COLO829 (cell line): ENCODE measurements around the gene OLIG3.

ENCODE experiments used
- DNase-seq: peaks from one replicate; pipeline ENCODE4 v3.0.0; 2012; ENCODE audit warnings: low spot score

Gene OLIG3

DNA sequence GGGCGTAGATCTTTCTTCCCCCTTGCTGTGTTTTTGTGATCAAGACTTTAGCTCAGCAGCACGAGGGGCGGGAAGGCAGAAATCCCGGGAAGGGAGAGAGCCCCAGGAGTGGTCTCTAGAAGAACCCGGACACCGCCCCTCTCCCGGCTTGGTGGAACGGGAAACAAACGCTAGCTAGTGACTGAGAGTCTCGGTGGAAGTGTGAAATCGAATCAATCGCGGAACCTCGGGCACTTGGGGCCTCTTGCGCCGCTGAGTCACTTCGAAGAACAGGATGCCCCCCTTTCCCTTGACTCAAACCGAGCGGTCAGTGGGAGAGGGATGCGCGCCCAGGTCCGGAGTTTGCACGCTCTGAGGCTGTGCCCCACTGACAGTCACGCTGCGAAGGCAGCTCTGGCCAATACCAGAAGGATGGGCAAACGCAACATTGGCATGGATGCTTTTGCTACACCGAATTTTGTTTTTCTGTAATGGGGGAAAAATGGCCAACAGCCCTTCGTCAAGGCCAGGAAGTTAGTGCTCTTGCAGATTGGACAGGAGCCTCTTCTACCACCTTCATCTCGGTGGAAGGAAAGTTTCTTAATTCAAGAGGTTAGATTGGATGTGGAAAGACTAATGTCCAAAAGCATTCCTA lies 1.6 kb upstream of the OLIG3 start:
- no peak for DNase-seq

GRCh38 chr6:137494988-137495702 lies 951 bp upstream of the OLIG3 start:
- no peak for DNase-seq

GRCh38 chr6:137493218-137494038 lies 766 bp downstream of the OLIG3 start:
- DNase-seq: no peak

GRCh38 chr6:137492289-137493217 lies 1.6 kb downstream of the OLIG3 start:
- no peak for DNase-seq

GRCh38 chr6:137491478-137491877 lies 2.7 kb downstream of the OLIG3 start:
- DNase-seq: no peak

GRCh38 chr6:137490961-137491360 lies 3.2 kb downstream of the OLIG3 start:
- DNase-seq: no peak

GRCh38 chr6:137490006-137490905 lies 3.9 kb downstream of the OLIG3 start:
- no peak for DNase-seq

DNA sequence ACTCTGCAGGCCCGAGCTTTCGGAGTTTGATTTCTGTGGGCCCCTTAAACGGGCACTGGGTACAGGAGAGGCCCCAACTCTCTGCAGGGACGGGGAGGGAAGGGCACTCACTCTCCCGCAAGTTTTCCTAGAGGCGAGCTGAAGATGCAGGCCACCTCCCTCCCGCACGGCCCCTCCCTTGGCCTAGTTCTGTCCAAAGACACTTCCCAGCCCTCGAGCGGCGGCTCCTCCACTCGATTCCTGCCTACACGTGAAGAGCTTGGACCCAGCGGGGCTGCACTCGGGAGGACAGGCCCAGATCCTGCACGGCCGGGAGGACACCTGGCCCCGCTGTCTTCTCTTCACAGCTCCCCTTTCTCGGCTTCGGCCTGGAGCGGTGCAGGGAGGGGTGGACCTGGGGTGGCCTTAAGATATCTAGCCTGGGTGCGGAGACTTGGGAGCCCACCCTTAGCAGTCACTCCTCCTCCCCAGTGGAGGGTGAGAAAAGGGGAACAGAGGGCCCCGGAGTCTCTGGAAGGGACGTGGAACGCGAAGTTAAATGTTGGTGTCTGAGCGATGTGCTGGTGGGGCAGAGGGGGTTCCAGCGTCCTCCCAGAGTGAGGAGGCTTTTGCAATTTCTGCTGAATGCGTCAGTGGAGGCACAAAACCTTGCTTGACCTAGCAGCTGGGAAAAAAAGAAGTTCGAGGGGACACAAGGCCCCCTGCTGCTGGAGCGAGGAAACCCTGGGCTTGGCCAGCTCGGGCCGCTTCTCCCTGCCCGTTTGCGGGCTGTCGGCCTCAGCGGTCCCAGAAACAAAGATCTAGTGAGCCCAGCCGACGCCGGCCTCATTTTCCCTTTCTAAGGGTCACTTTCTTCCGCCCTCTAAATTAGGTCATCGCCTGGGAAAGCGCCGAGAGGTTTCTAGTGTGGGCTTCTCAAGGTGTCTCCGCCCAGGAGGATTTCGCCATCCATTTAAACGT lies 4.9 kb downstream of the OLIG3 start:
- no peak for DNase-seq

- DNase-seq: no peak
Observed at GRCh38 chr6:137488150-137489045, 5.8 kb downstream of the OLIG3 start.

GRCh38 chr6:137487869-137488149 lies 6.4 kb downstream of the OLIG3 start:
- no peak for DNase-seq

DNA sequence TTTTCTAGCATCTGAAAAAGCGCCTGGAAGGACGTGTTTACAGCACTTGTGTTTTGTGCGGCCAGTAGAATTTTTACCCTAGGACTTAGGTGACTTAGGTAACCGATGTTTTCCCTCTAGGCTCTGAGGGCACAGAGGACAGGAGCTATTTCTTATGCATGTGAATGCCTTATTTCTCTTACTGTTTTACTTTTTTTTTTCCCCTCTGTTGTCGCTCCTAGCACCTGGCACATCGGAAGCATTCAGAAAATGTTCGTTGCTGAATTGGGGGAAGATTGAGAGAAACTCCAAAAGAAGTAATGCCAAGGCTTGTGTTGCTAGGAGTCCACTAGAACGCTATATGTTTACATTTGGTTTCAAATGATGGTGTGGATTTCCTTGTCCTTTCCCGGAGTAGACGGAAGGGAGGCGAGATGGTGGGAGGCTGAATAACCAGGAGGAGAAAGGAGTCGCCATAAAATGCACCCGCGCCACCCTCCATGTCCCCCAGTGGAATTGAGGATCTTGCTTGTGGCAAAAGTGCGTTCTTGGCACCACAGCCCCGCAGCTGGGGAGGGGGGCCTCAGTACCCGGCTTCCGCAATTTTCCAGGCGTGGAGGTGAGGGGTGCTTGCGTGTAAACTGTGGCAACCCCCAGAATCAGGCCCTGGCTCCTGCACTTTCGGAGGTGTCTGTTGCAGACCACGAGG lies 6.9 kb downstream of the OLIG3 start:
- DNase-seq: no peak

- DNase-seq: no peak
Observed at GRCh38 chr6:137486416-137486815, 7.8 kb downstream of the OLIG3 start.

DNA sequence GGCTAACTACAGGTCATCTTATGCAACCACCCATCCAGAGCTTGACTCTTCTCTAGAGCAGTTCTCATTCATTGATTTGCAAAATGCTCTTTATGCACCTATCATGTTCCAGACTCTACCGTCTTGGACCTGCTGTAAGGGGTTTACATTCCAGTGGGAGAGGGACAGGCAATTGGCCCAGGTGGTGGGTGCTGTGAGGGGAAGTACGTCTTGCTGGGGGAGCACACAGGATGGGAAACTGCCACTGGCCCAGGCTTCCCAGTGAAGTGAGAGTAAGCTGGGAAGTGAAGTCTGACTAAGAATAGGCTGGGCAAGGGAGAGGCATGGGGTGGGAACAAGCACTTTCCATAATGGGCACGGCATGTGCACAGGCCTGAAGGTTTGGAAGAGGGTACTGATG lies 13.8 kb downstream of the OLIG3 start:
- DNase-seq: no peak

GRCh38 chr6:137475103-137475502 lies 19.1 kb downstream of the OLIG3 start:
- DNase-seq: no peak

- DNase-seq: no peak
Observed at GRCh38 chr6:137473598-137473997, 20.6 kb downstream of the OLIG3 start.

DNA sequence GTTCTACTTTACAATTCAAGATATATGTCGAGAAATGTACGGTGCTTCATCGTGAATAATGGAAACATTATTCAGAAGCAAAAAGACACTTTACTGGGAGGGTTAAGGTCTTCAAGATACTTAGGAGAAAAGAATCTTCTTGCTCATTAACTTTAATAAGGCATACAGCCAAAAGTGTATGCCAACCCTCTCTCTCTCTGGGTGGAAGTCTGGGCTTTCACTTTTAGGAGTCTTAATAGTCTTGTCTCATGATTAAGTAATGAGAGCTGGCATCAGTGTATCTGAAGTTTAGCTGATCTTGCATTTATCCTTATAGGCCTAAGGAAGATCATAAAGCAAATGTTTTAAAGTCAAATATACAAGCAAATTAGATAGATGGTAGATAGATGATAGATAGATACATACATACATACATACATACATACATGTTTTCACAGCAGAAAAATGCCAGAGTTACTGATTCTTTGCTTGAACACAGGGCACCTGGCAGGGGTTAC lies 21.5 kb downstream of the OLIG3 start:
- DNase-seq: no peak

DNA sequence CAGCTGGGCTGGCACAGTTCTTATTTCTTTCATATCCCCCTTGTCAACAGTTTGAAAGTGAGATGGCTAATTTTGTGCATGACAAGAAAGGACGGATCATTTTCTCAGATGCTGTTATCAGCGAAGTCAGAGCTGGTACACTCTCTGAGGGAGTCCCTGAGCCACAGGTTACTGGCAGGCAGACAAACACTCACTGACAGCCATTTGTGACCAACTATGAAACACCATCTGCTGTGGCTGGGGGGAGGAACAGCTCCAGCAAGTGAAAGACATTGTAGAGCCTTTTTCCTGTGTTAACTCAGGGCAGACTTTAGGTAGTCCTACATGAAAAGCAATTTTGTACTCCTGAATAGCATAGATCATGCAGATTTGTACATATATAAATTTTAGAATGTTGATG lies 22.2 kb downstream of the OLIG3 start:
- no peak for DNase-seq

DNA sequence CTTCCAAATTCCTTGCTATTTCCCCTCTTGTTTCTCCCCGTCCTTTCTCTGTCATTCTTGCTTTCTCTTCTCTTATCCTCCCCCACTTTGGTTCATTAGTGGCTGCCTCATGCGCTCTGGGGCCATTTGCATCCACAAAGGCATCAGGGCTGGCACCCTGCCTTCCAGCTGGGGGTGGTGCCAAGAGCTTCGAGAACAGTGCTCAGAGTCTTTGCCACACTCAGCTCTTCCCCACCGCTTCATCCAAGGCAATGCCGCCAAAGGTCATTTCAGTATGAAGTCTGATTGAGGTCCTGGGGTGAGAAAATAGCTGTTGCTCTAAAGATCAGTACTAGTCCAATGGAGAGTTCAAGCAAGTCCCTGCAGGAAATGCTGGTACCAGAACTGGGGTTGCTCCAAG lies 22.7 kb downstream of the OLIG3 start:
- DNase-seq: no peak
